Heart left ventricle (tissue), 16 donors: Measurements from ENCODE around the gene FNDC3B. TPM values are rescaled to one million over a fixed set of nuclear protein-coding genes. Genes with fewer than 3 reads are reported as not detected.
A peak's percentile ranks its signal among the peaks of the same experiment; 100 is the strongest.

Experiments used
- ATAC-seq, 4 donors: fragments of 200-7000 bp; cut with Tn5 transposase; one replicate each; pipeline ENCODE4 v1.9.1; 2020 to 2022; ENCODE audit warnings: moderate library complexity in 4 of 4, mild to moderate bottlenecking in 3 of 4, moderate number of reproducible peaks in 1 of 4
- DNase-seq, 5 donors: peaks; one replicate each; pipeline ENCODE4 v3.0.0-alpha.2; 2020
- H3K27ac ChIP-seq, 12 donors: fragments of 200-600 bp; sonication (generic) in 4 of 12; one replicate each; pipeline versions ENCODE4 v1.5.0 to v1.8.0; 2016 to 2022; ENCODE audit warnings: mild to moderate bottlenecking in 2 of 12
- H3K27me3 ChIP-seq, 9 donors: fragments of 200-600 bp; sonication (generic) in 2 of 9; one replicate each; pipeline versions ENCODE4 v1.5.1 to v1.8.0; 2016 to 2022; ENCODE audit warnings: mild to moderate bottlenecking in 3 of 9
- H3K36me3 ChIP-seq, 9 donors: fragments of 200-600 bp; sonication (generic) in 2 of 9; one replicate each; pipeline versions ENCODE4 v1.5.0 to v1.8.0; 2018 to 2022; ENCODE audit warnings: mild to moderate bottlenecking in 2 of 9
- H3K4me1 ChIP-seq, 12 donors: fragments of 200-600 bp; sonication (generic) in 4 of 12; one replicate each; pipeline versions ENCODE4 v1.5.0 to v1.8.0; 2016 to 2022; ENCODE audit warnings: mild to moderate bottlenecking in 3 of 12
- H3K4me3 ChIP-seq, 12 donors: fragments of 200-600 bp; sonication (generic) in 4 of 12; one replicate each; pipeline versions ENCODE4 v1.5.0 to v1.8.0; 2017 to 2022; ENCODE audit warnings: mild to moderate bottlenecking in 9 of 12, moderate library complexity in 4 of 12
- H3K9me3 ChIP-seq, 12 donors: fragments of 200-600 bp; sonication (generic) in 4 of 12; one replicate each; pipeline versions ENCODE4 v1.5.0 to v1.8.0; 2016 to 2022; ENCODE audit warnings: mild to moderate bottlenecking in 1 of 12
- POLR2A ChIP-seq, 2 donors: fragments of 450-650 bp; IDR thresholded peaks; one replicate each; pipeline ENCODE4 v1.6.1; 2017; ENCODE audit warnings: antibody characterized with exemption in 2 of 2, mild to moderate bottlenecking in 2 of 2, moderate library complexity in 2 of 2
- WGBS, 4 donors: extraction: QIAGEN DNeasy Blood & Tissue Kit in 2 of 4; methylation state at CpG; one replicate each; pipeline versions ENCODE4 v1.1.5 to v1.1.7; 2013 to 2018; 5-methylcytosine and 5-hydroxymethylcytosine counted together
- intact Hi-C, 10 donors: fragments of 100-400 bp; cut with DNase I; formaldehyde crosslinking; loops; one replicate each; pipeline versions ENCODE4 v1.11.1 to v1.14.2; 2022
- polyA plus RNA-seq, 2 donors: library from polyadenylated mRNA; stranded (reverse); fragments of 200-250 nt; gene quantifications; one replicate each; pipeline ENCODE4 v1.2.3, GENCODE V29; 2013
- total RNA-seq, 9 donors: library from RNA; depleted of rRNA in 2 of 9; stranded (reverse); fragments of >200 nt in 2 of 9; fragmentation: NEBNext Ultra II Directional in 3 of 9; extraction: Animal tissue kit (Norgen Biotek cat#: 25700) in 3 of 9; gene quantifications; one replicate each; pipeline versions ENCODE4 v1.1.0 to v1.2.4, GENCODE V29; 2016 to 2023
- TF ChIP-seq, protein P1 (sequence below), 12 donors: fragments of 200-600 bp; sonication (generic) in 4 of 12; IDR thresholded peaks; one replicate each; pipeline versions ENCODE4 v1.5.0 to v1.8.0; 2018 to 2022; ENCODE audit warnings: antibody characterized with exemption in 12 of 12, mild to moderate bottlenecking in 5 of 12
- donor health status: ischemic (EF 13 %, LVEDD 7.1; RV severe dilation, severe dysfunction).
- donor health status: healthy with polysubstance abuse.
- donor health status: DM: no; HTN: yes; CAD: no.
- donor health status: DM: no; HTN: no; CAD: no.
- donor health status: ischemic (EF 25% LVEDD 6.9; RV normal size, moderate dysfunction).
- donor health status: ischemic (EF 25% LVEDD 5.7; RV mildly dilated, moderate dysfunction).
- donor health status: healthy.
- donor health status: DM: yes; HTN: yes; CAD: no.
- donor health status: ischemic (EF 35%, LVEDD 5.7; RV mildly dilated, moderate dysfunction).
- donor health status: nonischemic (EF 11% LVEDD 7.7; RV severe dilation, severe dysfunction).
- donor health status: DM: yes; HTN: yes; CAD: no.
- donor health status: PGD.
- donor health status: ischemic (EF 29% LVEDD 5.4; RV normal size, mild dysfunction).
- donor health status: nonischemic (EF 23%, LVEDD 6.1; RV moderate dilation, normal function).

The FNDC3B gene
- total and polyA plus RNA-seq, 11 donors: 9.4 to 113 (median 68.2) TPM

GRCh38 chr3:172057624-172058327, 18.4 kb downstream of the FNDC3B start:
- H3K9me3 ChIP-seq: no peaks in the 10 kb centered on the region
- DNase-seq (no peak), ATAC-seq (peak in 1 of 4 donors; percentile 56)
- H3K27ac ChIP-seq: peak overlapping the region in 3 of 12 donors; percentile 4 to 38 (median 6)
- H3K27me3 ChIP-seq: no peaks in the 10 kb centered on the region
- peaks cover 0 to 12% (median 2%) of the 10 kb centered on the region in 9 donors for H3K36me3 ChIP-seq
- H3K4me1 ChIP-seq: peaks cover 16 to 96% (median 77%) of the 10 kb centered on the region in 12 donors
- WGBS, 4 donors: 35 to 57% (median 46%) methylated on average over 3 of the region's 3 CpGs
- no peak for TF ChIP-seq POLR2A (IDR thresholded peaks at IDR 0.05)
- TF ChIP-seq, protein P1, sequence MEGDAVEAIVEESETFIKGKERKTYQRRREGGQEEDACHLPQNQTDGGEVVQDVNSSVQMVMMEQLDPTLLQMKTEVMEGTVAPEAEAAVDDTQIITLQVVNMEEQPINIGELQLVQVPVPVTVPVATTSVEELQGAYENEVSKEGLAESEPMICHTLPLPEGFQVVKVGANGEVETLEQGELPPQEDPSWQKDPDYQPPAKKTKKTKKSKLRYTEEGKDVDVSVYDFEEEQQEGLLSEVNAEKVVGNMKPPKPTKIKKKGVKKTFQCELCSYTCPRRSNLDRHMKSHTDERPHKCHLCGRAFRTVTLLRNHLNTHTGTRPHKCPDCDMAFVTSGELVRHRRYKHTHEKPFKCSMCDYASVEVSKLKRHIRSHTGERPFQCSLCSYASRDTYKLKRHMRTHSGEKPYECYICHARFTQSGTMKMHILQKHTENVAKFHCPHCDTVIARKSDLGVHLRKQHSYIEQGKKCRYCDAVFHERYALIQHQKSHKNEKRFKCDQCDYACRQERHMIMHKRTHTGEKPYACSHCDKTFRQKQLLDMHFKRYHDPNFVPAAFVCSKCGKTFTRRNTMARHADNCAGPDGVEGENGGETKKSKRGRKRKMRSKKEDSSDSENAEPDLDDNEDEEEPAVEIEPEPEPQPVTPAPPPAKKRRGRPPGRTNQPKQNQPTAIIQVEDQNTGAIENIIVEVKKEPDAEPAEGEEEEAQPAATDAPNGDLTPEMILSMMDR (IDR thresholded peaks at IDR 0.05): no peak
- no peak overlapping the region for H3K4me3 ChIP-seq
- intact Hi-C loops: no loop called here

- H3K9me3 ChIP-seq: no peaks in the 10 kb centered on the region
- ATAC-seq (no peak), DNase-seq (no peak)
- H3K4me1 ChIP-seq: peaks cover 13 to 97% (median 76%) of the 10 kb centered on the region in 12 donors
- no peak overlapping the region for H3K4me3 ChIP-seq
- intact Hi-C loops: no loop called here
- H3K27ac ChIP-seq: no peak overlapping the region
- TF ChIP-seq POLR2A (IDR thresholded peaks at IDR 0.05): no peak
- TF ChIP-seq, protein P1 (IDR thresholded peaks at IDR 0.05): no peak
- H3K36me3 ChIP-seq: peaks cover 0 to 6% (median 0%) of the 10 kb centered on the region in 9 donors
- H3K27me3 ChIP-seq: no peaks in the 10 kb centered on the region
- WGBS, 4 donors: 74 to 84% (median 77%) methylated on average over 3 of the region's 3 CpGs
These were observed 20.2 kb downstream of the FNDC3B start for GRCh38 chr3:172059532-172059931.

DNA sequence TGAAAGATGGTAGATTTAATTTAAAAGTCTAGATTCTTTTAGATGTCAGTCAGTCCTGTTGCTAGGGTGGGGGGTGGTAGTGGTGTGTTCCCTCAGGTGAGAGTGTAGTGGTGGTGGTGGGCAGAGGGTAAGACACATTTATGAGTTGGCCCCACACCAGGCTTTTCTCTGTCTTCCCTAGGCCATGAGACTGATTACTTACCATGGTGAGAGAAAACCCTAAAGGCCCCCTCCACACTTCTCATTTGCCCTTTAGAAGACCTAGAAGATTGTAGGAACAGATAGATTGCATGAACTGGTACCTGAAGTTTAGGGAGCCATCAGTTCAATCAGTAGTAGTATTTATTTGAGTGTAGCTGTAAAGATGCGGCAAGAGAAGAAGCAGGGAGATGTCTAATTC, 20.9 kb downstream of the FNDC3B start:
- no peak for DNase-seq
- no peak for TF ChIP-seq POLR2A (IDR thresholded peaks at IDR 0.05)
- TF ChIP-seq, protein P1 (IDR thresholded peaks at IDR 0.05): no peak
- no peaks in the 10 kb centered on the region for H3K27me3 ChIP-seq
- H3K9me3 ChIP-seq: no peaks in the 10 kb centered on the region
- no peak overlapping the region for H3K27ac ChIP-seq
- H3K4me3 ChIP-seq: no peak overlapping the region
- H3K36me3 ChIP-seq: peaks cover 0 to 2% (median 0%) of the 10 kb centered on the region in 9 donors
- intact Hi-C loops: no loop called here
- no peak for ATAC-seq
- WGBS, 4 donors: 89 to 98% (median 94%) methylated on average over 1 of the region's 1 CpG
- H3K4me1 ChIP-seq: peaks cover 14 to 97% (median 76%) of the 10 kb centered on the region in 12 donors

GRCh38 chr3:172061724-172062184, 22.4 kb downstream of the FNDC3B start:
- intact Hi-C loops: no loop called here
- TF ChIP-seq, protein P1 (IDR thresholded peaks at IDR 0.05): no peak
- TF ChIP-seq POLR2A (IDR thresholded peaks at IDR 0.05): no peak
- Histone ChIP-seq H3K4me3 (peak overlapping the region in 6 of 12 donors; percentile 3 to 39 (median 17)), H3K27me3 (no peaks in the 10 kb centered on the region), H3K36me3 (peaks cover 0 to 4% (median 0%) of the 10 kb centered on the region in 9 donors), H3K27ac (peak overlapping the region in 6 of 12 donors; percentile 7 to 81 (median 28)), H3K4me1 (peaks cover 16 to 97% (median 77%) of the 10 kb centered on the region in 12 donors), H3K9me3 (no peaks in the 10 kb centered on the region)
- DNase-seq: no peak
- ATAC-seq: peak in 3 of 4 donors; percentile 49 to 63 (median 50)
- 20 to 26% (median 22%) methylated on average over 4 of the region's 4 CpGs for WGBS, 4 donors
